Uterus (tissue), 4 donors: ENCODE measurements around the gene PAWR. TPM values are rescaled to one million over a fixed set of nuclear protein-coding genes. Genes with fewer than 3 reads are reported as not detected.
"Not testable (repeated sequence)": the region's sequence is repeated elsewhere in the genome, so short reads cannot be mapped to it uniquely, and the experiment has no call there.

Experiments used
- DNase-seq, 2 donors: peaks; one replicate each; pipeline ENCODE4 v3.0.0-alpha.2; 2019 to 2020
- H3K27ac ChIP-seq, 2 donors: fragments of 200-600 bp; sonication (generic); 1 replicate in 1 of 2; 2 replicates in 1 of 2; pipeline ENCODE4 v1.5.1; 2016 to 2018
- H3K27me3 ChIP-seq, 2 donors: fragments of 200-600 bp; sonication (generic); one replicate each; pipeline ENCODE4 v1.5.1; 2018 to 2019; ENCODE audit warnings: control low read depth in 1 of 2
- H3K36me3 ChIP-seq, 2 donors: fragments of 200-600 bp; sonication (generic); one replicate each; pipeline ENCODE4 v1.5.1; 2019; ENCODE audit warnings: control low read depth in 1 of 2
- H3K4me1 ChIP-seq, 2 donors: fragments of 200-600 bp; sonication (generic); one replicate each; pipeline ENCODE4 v1.5.1; 2018 to 2019; ENCODE audit warnings: control low read depth in 1 of 2
- H3K4me3 ChIP-seq, 2 donors: fragments of 200-600 bp; sonication (generic); 1 replicate in 1 of 2; 2 replicates in 1 of 2; pipeline ENCODE4 v1.5.1; 2018 to 2019; ENCODE audit warnings: mild to moderate bottlenecking in 1 of 2
- H3K9me3 ChIP-seq, 2 donors: fragments of 200-600 bp; sonication (generic); one replicate each; pipeline ENCODE4 v1.5.1; 2019; ENCODE audit warnings: control low read depth in 1 of 2
- CTCF ChIP-seq, 4 experiments: fragments of 200-600 bp in 2 of 4; fragments of 450-650 bp in 2 of 4; sonication (generic) in 2 of 4; IDR thresholded peaks; one replicate each; pipeline ENCODE4 v1.5.1; 2016 to 2019; ENCODE audit warnings: antibody characterized with exemption in 4 of 4, mild to moderate bottlenecking in 2 of 4, moderate library complexity in 1 of 4
- POLR2A ChIP-seq, 2 donors: fragments of 450-650 bp; IDR thresholded peaks; one replicate each; pipeline ENCODE4 v1.6.1; 2016; ENCODE audit warnings: antibody characterized with exemption in 2 of 2, mild to moderate bottlenecking in 1 of 2, moderate library complexity in 1 of 2
- intact Hi-C: fragments of 100-400 bp; cut with DNase I; formaldehyde crosslinking; loops from one replicate; pipeline ENCODE4 v1.15.1; 2023; ENCODE audit warnings: low total_unique reads
- total RNA-seq, 4 donors: library from RNA; depleted of rRNA in 3 of 4; stranded (reverse); fragments of >200 nt in 3 of 4; gene quantifications; one replicate each; pipeline versions ENCODE4 v1.1.0 to v1.2.4, GENCODE V29; 2014 to 2023
- donor health status: DM: yes; HTN: yes; CAD: no.

The PAWR gene
- total RNA-seq, 4 donors from 2014 or later, result 54.1 to 144 (median 73.1) TPM

GRCh38 chr12:79567175-79567563 is 123.6 kb downstream of the PAWR start:
- TF ChIP-seq CTCF (IDR thresholded peaks at IDR 0.05), result no peak
- TF ChIP-seq POLR2A (IDR thresholded peaks at IDR 0.05), result no peak
- DNase-seq, result no peak
- Histone ChIP-seq H3K4me3 (no peak overlapping the region), H3K36me3 (no peaks in the 10 kb centered on the region), H3K27ac (no peak overlapping the region), H3K9me3 (peaks cover 0 to 5% of the 10 kb centered on the region in 2 donors), H3K27me3 (no peaks in the 10 kb centered on the region), H3K4me1 (no peaks in the 10 kb centered on the region)
- intact Hi-C loops, result no loop called here

- no peak for DNase-seq
- no peak overlapping the region for H3K27ac ChIP-seq
- no peak overlapping the region for H3K4me3 ChIP-seq
- no peaks in the 10 kb centered on the region for H3K27me3 ChIP-seq
- H3K4me1 ChIP-seq, result no peaks in the 10 kb centered on the region
- H3K9me3 ChIP-seq, result no peaks in the 10 kb centered on the region
- TF ChIP-seq CTCF (IDR thresholded peaks at IDR 0.05), result no peak
- TF ChIP-seq POLR2A (IDR thresholded peaks at IDR 0.05), result no peak
- intact Hi-C loops, result no loop called here
- no peaks in the 10 kb centered on the region for H3K36me3 ChIP-seq
Measured at GRCh38 chr12:79566452-79567174, 124.2 kb downstream of the PAWR start.

- H3K27me3 ChIP-seq, H3K36me3 ChIP-seq, H3K27ac ChIP-seq, DNase-seq, intact Hi-C loops, H3K9me3 ChIP-seq, H3K4me3 ChIP-seq, H3K4me1 ChIP-seq: not testable (repeated sequence)
Measured at GRCh38 chr12:79564727-79565350, 125.9 kb downstream of the PAWR start.

- Histone ChIP-seq H3K36me3 (no peaks in the 10 kb centered on the region), H3K27ac (no peak overlapping the region), H3K27me3 (no peaks in the 10 kb centered on the region), H3K9me3 (no peaks in the 10 kb centered on the region), H3K4me3 (no peak overlapping the region), H3K4me1 (no peaks in the 10 kb centered on the region)
- intact Hi-C loops, result no loop called here
- no peak for DNase-seq
- TF ChIP-seq POLR2A (IDR thresholded peaks at IDR 0.05) (no peak), CTCF (IDR thresholded peaks at IDR 0.05) (no peak)
Measured at GRCh38 chr12:79563021-79563740, 127.6 kb downstream of the PAWR start.

GRCh38 chr12:79561401-79562132 is 129.2 kb downstream of the PAWR start:
- no peaks in the 10 kb centered on the region for H3K36me3 ChIP-seq
- intact Hi-C loops, result no loop called here

More at GRCh38 chr12:79561401-79562132, 129.2 kb downstream of the PAWR start:
- TF ChIP-seq CTCF (IDR thresholded peaks at IDR 0.05) (no peak), POLR2A (IDR thresholded peaks at IDR 0.05) (no peak)
- no peaks in the 10 kb centered on the region for H3K9me3 ChIP-seq
- no peak overlapping the region for H3K4me3 ChIP-seq
- H3K4me1 ChIP-seq, result no peaks in the 10 kb centered on the region
- H3K27ac ChIP-seq, result no peak overlapping the region
- no peaks in the 10 kb centered on the region for H3K27me3 ChIP-seq
- DNase-seq, result no peak
